GM23338 (cell line): ENCODE data around the gene PAX3. TPM values are rescaled to one million over a fixed set of nuclear protein-coding genes. Genes with fewer than 3 reads are reported as not detected.

Experiments used
- ATAC-seq: fragments of 200-7000 bp; cut with Tn5 transposase; 3 replicates; pipeline ENCODE4 v1.9.1; 2020
- DNase-seq: peaks from one replicate; pipeline ENCODE4 v3.0.0-alpha.2; 2015; ENCODE audit warnings: low spot score
- H2AFZ ChIP-seq: fragments of 200-600 bp; sonication (generic); 2 replicates; pipeline ENCODE4 v1.8.0; 2016; ENCODE audit warnings: antibody characterized with exemption, mild to moderate bottlenecking, moderate library complexity
- H3F3A ChIP-seq: fragments of 200-600 bp; sonication (generic); replicated peaks from 2 replicates; pipeline ENCODE4 v1.8.0; 2017; ENCODE audit warnings: antibody characterized with exemption, mixed run types, low read depth
- H3K27ac ChIP-seq: fragments of 200-600 bp; sonication (generic); 2 replicates; pipeline ENCODE4 v1.6.1; 2016; ENCODE audit warnings: low read depth
- H3K27me3 ChIP-seq: fragments of 200-600 bp; sonication (generic); 2 replicates; pipeline ENCODE4 v1.8.0; 2016; ENCODE audit warnings: mild to moderate bottlenecking, mixed run types, moderate library complexity; ENCODE audit not compliant: insufficient read depth
- H3K36me3 ChIP-seq: fragments of 200-600 bp; sonication (generic); 2 replicates; pipeline ENCODE4 v1.8.0; 2016; ENCODE audit warnings: mild to moderate bottlenecking; ENCODE audit not compliant: insufficient read depth
- H3K4me1 ChIP-seq: fragments of 200-600 bp; sonication (generic); 2 replicates; pipeline ENCODE4 v1.8.0; 2016; ENCODE audit warnings: mild to moderate bottlenecking, moderate library complexity; ENCODE audit not compliant: insufficient read depth
- H3K4me2 ChIP-seq: fragments of 200-600 bp; sonication (generic); 2 replicates; pipeline ENCODE4 v1.7.1; 2017; ENCODE audit warnings: mixed run types
- H3K4me3 ChIP-seq: fragments of 200-600 bp; sonication (generic); 2 replicates; pipeline ENCODE4 v1.6.1; 2016; ENCODE audit warnings: mixed run types
- H3K79me2 ChIP-seq: fragments of 200-600 bp; sonication (generic); replicated peaks from 2 replicates; pipeline ENCODE4 v1.8.0; 2017; ENCODE audit warnings: mild to moderate bottlenecking; ENCODE audit not compliant: insufficient read depth
- H3K9me2 ChIP-seq: fragments of 200-600 bp; sonication (generic); 2 replicates; pipeline ENCODE4 v1.8.0; 2017; ENCODE audit not compliant: insufficient read depth
- H4K20me1 ChIP-seq: fragments of 200-600 bp; sonication (generic); replicated peaks from 2 replicates; pipeline ENCODE4 v1.8.0; 2017; ENCODE audit warnings: mild to moderate bottlenecking; ENCODE audit not compliant: insufficient read depth
- H3K27ac Mint-ChIP-seq: 2 replicates; pipeline ENCODE4 v1.8.0; 2020; ENCODE audit warnings: inconsistent platforms, mild to moderate bottlenecking, moderate library complexity, mixed read lengths
- H3K27me3 Mint-ChIP-seq: 3 replicates; pipeline ENCODE4 v1.8.0; 2022; ENCODE audit warnings: low read depth, mild to moderate bottlenecking, moderate library complexity, mixed read lengths, inconsistent platforms; ENCODE audit not compliant: insufficient read depth, poor library complexity
- H3K36me3 Mint-ChIP-seq: 3 replicates; pipeline ENCODE4 v1.8.0; 2021; ENCODE audit warnings: low read depth, mild to moderate bottlenecking, inconsistent platforms, moderate library complexity, mixed read lengths
- H3K4me1 Mint-ChIP-seq: 3 replicates; pipeline ENCODE4 v1.8.0; 2020; ENCODE audit warnings: mild to moderate bottlenecking, inconsistent platforms, mixed read lengths
- H3K4me3 Mint-ChIP-seq: 3 replicates; pipeline ENCODE4 v1.8.0; 2021; ENCODE audit warnings: moderate library complexity, mild to moderate bottlenecking, inconsistent platforms, mixed read lengths
- H3K9me3 Mint-ChIP-seq: 3 replicates; pipeline ENCODE4 v1.8.0; 2020; ENCODE audit warnings: moderate library complexity, mild to moderate bottlenecking, inconsistent platforms, mixed read lengths
- EZH2 ChIP-seq: fragments of 200-600 bp; sonication (generic); IDR thresholded peaks from one replicate; pipeline ENCODE4 v1.8.0; 2017; ENCODE audit warnings: antibody characterized with exemption, mild to moderate bottlenecking, low read depth; ENCODE audit not compliant: unreplicated experiment
- NANOG ChIP-seq: IDR thresholded peaks from 2 replicates; pipeline ENCODE4 v1.6.1; 2016; ENCODE audit warnings: antibody characterized with exemption, borderline replicate concordance
- POLR2AphosphoS5 ChIP-seq: IDR thresholded peaks from 2 replicates; pipeline ENCODE4 v1.6.1; 2016; ENCODE audit warnings: antibody characterized with exemption, low read depth
- ZNF114 ChIP-seq: fragments of 250-450 bp; sonication (Bioruptor Pico); IDR thresholded peaks from 2 replicates; pipeline ENCODE4 v1.5.0; 2020; ENCODE audit warnings: mild to moderate bottlenecking, moderate library complexity
- ZNF462 ChIP-seq: fragments of 250-450 bp; sonication (Bioruptor Pico); IDR thresholded peaks from 2 replicates; pipeline ENCODE4 v1.5.0; 2020; ENCODE audit warnings: mild to moderate bottlenecking, moderate library complexity
- polyA plus RNA-seq: library from polyadenylated mRNA; unstranded; fragments of >200 nt; fragmentation: Nextera tagmentation; extraction: Ambion mirVana; gene quantifications from 2 replicates; pipeline ENCODE4 v1.2.1, GENCODE V29; 2016
- total RNA-seq: library from RNA; depleted of rRNA; stranded (reverse); fragments of >200 nt; shearing (Covaris generic); gene quantifications from 2 replicates; pipeline ENCODE4 v1.2.3, GENCODE V29; 2014
- TF ChIP-seq, protein P1 (sequence below), 2 experiments: fragments of 200-600 bp in 1 of 2; sonication (generic) in 1 of 2; conservative IDR thresholded peaks; 2 replicates each; pipeline versions ENCODE4 v1.5.1 to v1.6.1; 2016 to 2017; ENCODE audit warnings: antibody characterized with exemption in 2 of 2, low read depth in 2 of 2, mild to moderate bottlenecking in 2 of 2, moderate library complexity in 1 of 2
- TF ChIP-seq, protein P2 (sequence below): IDR thresholded peaks from 2 replicates; pipeline ENCODE4 v1.6.1; 2016; ENCODE audit warnings: antibody characterized with exemption

PAX3 gene
- total and polyA plus RNA-seq, 2 experiments from 2014 or later, result not detected

- TF ChIP-seq ZNF462, result no peak
Measured at GRCh38 chr2:222333397-222333796, 34.6 kb upstream of the PAX3 start (continued).

DNA sequence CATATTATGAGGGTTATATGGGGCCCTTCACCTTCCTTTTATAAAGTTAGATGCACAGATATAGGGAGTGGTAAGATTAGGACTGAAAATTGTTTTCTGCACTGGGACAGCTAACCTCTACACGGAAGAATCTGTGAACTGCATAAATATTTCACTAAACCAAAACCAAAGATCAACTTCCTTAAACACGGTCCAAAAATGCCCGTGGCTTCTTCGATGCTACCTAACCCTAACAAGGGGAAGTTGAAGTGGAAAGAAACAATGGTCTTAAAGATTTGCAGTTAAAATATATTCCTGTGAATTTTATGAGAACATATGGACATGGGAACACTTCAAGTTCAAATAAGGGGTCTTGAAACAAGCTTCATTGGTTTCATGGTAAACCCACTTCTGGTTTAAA, 33.3 kb upstream of the PAX3 start:
- no peaks in the 10 kb centered on the region for H3K27me3 Mint-ChIP-seq
- no peaks in the 10 kb centered on the region for H3K36me3 Mint-ChIP-seq
- Histone ChIP-seq H3K4me3 (no peak overlapping the region), H3K4me1 (no peaks in the 10 kb centered on the region), H3F3A (no peaks in the 10 kb centered on the region), H3K27me3 (no peaks in the 10 kb centered on the region), H3K36me3 (no peaks in the 10 kb centered on the region), H3K9me2 (no peaks in the 10 kb centered on the region), H3K27ac (no peak overlapping the region), H3K79me2 (no peaks in the 10 kb centered on the region), H3K4me2 (no peak overlapping the region), H2AFZ (no peak overlapping the region; the same call in 1 of the 2 replicates), H4K20me1 (no peaks in the 10 kb centered on the region)
- TF ChIP-seq EZH2 (no peak), NANOG (no peak), ZNF462 (no peak), POLR2AphosphoS5 (no peak), ZNF114 (CRISPR knock-in tag) (no peak)
- TF ChIP-seq, protein P1, sequence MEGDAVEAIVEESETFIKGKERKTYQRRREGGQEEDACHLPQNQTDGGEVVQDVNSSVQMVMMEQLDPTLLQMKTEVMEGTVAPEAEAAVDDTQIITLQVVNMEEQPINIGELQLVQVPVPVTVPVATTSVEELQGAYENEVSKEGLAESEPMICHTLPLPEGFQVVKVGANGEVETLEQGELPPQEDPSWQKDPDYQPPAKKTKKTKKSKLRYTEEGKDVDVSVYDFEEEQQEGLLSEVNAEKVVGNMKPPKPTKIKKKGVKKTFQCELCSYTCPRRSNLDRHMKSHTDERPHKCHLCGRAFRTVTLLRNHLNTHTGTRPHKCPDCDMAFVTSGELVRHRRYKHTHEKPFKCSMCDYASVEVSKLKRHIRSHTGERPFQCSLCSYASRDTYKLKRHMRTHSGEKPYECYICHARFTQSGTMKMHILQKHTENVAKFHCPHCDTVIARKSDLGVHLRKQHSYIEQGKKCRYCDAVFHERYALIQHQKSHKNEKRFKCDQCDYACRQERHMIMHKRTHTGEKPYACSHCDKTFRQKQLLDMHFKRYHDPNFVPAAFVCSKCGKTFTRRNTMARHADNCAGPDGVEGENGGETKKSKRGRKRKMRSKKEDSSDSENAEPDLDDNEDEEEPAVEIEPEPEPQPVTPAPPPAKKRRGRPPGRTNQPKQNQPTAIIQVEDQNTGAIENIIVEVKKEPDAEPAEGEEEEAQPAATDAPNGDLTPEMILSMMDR (conservative IDR thresholded peaks at IDR 0.05; ENCODE audit: low read depth in 2 of 2), result no peak
- TF ChIP-seq, protein P2, sequence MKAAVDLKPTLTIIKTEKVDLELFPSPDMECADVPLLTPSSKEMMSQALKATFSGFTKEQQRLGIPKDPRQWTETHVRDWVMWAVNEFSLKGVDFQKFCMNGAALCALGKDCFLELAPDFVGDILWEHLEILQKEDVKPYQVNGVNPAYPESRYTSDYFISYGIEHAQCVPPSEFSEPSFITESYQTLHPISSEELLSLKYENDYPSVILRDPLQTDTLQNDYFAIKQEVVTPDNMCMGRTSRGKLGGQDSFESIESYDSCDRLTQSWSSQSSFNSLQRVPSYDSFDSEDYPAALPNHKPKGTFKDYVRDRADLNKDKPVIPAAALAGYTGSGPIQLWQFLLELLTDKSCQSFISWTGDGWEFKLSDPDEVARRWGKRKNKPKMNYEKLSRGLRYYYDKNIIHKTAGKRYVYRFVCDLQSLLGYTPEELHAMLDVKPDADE, result no peak
- no peaks in the 10 kb centered on the region; the same call in 2 of the 3 replicates for H3K4me1 Mint-ChIP-seq
- peaks cover 18% of the 10 kb centered on the region for H3K9me3 Mint-ChIP-seq
- ATAC-seq (no peak), DNase-seq (no peak)
- no peak overlapping the region for H3K27ac Mint-ChIP-seq
- no peak overlapping the region for H3K4me3 Mint-ChIP-seq
